Right kidney (tissue), 1 donor: ENCODE results near the gene FBXO17.

Experiments
- DNase-seq: peaks from one replicate; pipeline ENCODE4 v3.0.0-alpha.2; 2016

FBXO17 gene

DNA sequence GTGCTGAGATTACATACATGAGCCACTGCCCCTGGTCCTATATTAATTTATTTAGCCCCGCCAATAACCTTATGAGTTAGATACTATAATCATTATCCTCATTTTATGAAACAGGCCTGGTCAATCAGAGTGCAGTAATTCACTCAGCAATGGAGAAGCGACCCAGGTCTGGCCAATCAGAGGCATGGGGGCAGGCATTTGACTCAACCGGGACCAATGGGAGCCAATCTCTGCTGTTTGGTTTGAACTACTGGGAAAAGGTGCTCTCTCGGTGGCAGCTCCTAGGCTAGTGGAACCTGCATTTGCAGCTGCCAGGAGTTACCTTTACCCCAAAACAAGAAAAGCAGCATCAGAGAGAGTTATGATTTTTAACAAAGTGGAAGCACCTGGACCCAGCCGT, 82.7 kb downstream of the FBXO17 start:
- DNase-seq: no peak

DNA sequence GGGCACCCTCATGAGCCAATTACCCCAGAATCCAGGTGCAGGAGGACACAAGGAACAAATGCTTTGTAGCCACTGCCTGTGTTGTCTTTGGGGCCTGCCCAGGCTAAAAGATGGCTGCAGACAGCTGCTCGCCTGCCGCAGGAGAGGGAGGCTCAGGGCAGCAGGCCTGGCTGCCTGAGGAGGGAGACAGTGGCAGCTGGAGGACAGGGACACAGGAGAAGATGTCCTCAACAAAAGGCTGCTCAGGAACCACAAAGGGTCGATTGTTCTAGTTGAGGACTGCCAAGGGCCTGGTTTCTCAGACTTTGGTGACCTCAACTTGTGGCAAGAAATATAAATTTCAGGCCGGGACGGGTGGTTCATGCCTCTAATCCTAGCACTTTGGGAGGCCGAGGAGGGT, 83.8 kb downstream of the FBXO17 start:
- no peak for DNase-seq
